Measurements from ENCODE around the gene PRUNE2.

PRUNE2 gene

GRCh38 chr9:76620996-76621395 lies 284.9 kb downstream of the PRUNE2 start:
- no peak for DNase-seq

- DNase-seq = no peak
Measured at GRCh38 chr9:76620581-76620980, 285.3 kb downstream of the PRUNE2 start.

GRCh38 chr9:76619640-76620039 lies 286.3 kb downstream of the PRUNE2 start:
- peak; percentile 31 to 61 for DNase-seq

- peak; percentile 35 to 41 for DNase-seq
Measured at GRCh38 chr9:76619197-76619596, 286.7 kb downstream of the PRUNE2 start.

- DNase-seq = peak; percentile 32 to 53
Measured at GRCh38 chr9:76618762-76619161, 287.2 kb downstream of the PRUNE2 start.

- peak in 1 of 2 donors; percentile 14 for DNase-seq
Measured at GRCh38 chr9:76617497-76618175, 288.3 kb downstream of the PRUNE2 start.

DNA sequence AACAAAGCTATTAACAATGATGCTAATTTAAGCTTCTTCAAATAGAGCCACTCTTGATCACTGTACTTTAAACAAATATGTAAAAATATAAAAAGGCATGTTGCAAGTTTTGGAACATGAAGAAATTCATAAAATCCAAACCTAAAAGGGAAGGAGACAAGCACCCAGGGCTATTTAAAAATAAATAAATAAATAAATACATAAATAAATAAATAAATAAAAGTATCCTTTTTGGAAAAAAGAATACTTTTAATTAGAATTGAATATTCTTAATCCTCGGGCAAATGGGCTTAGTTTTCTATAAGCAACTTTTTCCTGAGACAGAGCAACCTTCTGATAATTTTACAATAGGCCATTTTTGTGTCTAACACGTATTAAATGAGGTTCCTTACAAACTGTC lies 289.1 kb downstream of the PRUNE2 start:
- no peak for DNase-seq

DNA sequence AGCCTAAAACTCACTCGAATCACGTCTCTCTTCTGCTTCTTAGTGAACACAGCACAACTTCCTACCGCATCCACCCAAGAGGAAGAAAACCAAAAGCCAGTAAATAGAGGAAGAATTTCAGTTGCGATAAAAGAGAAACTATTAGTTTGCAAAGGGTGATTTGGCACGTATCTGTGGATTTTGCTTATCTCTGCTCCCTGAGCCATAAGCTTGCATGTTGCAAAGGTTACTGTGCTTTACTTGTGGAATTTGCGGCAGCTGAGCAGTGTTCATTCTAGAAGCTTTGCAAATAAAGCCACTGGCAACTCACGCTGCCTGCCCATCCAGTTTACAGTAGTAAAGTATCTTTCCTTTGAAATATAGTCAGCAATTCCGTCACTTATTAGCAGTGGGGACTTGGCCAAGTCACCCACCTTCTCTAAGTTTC lies 290.7 kb downstream of the PRUNE2 start:
- peak; percentile 54 to 67 for DNase-seq

DNA sequence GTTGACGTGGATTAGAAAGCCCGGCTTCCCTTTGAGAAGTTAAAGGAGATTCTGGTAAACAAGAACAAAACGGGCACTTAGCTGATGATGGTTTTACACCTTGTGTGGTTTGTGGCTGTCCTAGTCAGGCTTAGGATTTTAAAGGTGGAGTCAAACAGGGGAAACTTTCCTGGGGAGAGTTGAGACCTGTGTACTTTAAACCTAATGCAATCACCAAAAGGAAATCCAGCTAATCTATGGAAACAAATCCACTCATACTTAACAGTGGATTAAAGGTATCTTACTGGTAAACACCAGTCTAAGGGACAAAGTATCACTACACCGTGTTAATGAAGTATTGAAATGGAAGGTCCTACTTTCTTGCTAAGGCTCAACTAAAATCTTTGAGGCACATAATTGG lies 291.9 kb downstream of the PRUNE2 start:
- no peak for DNase-seq

DNA sequence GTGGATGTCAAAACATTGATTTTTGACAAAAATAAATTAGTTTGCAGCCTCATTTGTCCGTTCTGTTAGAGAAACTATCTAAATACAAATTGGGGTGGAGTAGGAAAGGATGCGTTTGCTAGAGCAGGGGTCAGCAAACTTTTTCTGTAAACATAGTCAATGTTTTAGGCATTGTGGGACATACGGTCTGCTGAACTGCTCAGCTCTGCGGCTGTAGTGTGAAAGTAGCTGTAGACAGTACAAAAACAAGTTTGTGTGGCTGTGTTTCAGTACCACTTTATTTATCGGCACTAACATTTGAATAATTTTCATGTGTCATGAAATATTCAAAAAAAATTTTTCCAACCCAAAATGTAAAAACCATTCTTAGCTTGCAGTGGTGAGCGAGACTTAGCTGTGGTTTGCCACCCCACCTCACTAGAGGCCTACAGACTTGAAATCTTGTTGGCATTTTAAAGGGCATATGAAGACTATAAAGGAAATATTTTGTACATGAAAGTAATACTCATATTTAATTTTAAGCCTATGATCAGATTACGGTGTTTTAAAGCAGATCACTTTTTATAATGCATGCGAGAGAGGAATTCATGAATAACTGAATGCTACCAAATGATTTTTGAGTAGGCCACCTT lies 292.6 kb downstream of the PRUNE2 start:
- no peak for DNase-seq

GRCh38 chr9:76610011-76610352 lies 295.9 kb downstream of the PRUNE2 start:
- peak; percentile 65 to 66 for DNase-seq

GRCh38 chr9:76609285-76610010 lies 296.5 kb downstream of the PRUNE2 start:
- peak; percentile 10 to 19 for DNase-seq

GRCh38 chr9:76608575-76609273 lies 297.2 kb downstream of the PRUNE2 start:
- DNase-seq = peak; percentile 41 to 59

GRCh38 chr9:76607730-76608436 lies 298.0 kb downstream of the PRUNE2 start:
- DNase-seq = peak; percentile 38 to 68

- no peak for DNase-seq
Measured at GRCh38 chr9:76605321-76605900, 300.5 kb downstream of the PRUNE2 start.

GRCh38 chr9:76603931-76604570 lies 301.9 kb downstream of the PRUNE2 start:
- DNase-seq = no peak

DNA sequence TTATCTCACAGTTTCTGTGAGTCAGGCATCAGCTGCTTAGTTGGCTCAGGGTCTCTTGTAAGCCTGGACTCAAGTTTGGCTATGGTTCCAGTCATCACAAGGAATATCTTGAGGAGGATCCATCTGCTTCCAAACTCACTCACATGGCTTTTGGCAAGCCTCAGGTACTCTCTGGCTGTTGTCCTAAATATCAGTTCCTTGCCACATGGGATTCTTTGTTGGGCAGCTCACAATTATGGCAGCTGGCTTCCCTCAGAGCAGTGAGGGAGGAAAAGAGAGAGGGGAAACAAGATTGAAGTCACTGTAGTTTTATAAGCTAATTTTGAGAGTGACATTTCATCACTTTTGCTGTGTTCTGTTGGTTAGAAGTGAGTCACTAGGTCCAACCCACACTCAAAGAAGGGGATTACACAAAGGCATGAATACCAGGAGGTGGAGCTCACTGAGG lies 302.4 kb downstream of the PRUNE2 start:
- DNase-seq = peak; percentile 68 to 77

- DNase-seq = no peak
Measured at GRCh38 chr9:76602199-76602598, 303.7 kb downstream of the PRUNE2 start.

DNA sequence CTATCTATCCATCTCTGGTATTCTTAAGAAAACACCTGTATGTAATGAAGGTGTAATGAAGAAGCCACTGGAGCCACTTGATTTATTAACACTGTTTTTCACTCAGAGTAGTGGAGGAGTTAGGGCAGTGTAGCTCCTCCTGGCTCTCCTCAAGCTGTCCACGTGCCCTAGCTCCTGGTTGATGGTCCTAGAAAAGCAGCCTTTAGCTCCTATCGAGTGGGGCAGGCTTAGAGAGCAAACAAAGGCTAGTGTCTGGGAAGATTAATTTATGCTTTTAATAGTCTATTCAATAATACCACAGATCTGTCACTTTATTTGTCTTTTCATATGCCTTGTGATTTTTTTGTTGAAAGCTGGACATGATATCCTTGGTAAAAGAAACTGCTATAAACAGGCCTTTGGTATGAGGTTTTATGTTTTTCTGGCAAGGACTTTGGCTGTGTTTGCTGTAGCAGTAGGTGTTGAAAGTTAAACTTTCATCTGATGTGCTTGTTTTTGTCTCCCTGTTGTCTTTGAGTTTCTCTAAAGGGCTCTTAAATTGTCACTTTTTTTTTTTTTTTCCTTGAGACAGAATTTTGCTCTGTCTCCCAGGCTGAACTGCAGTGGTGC lies 305.8 kb downstream of the PRUNE2 start:
- no peak for DNase-seq

DNA sequence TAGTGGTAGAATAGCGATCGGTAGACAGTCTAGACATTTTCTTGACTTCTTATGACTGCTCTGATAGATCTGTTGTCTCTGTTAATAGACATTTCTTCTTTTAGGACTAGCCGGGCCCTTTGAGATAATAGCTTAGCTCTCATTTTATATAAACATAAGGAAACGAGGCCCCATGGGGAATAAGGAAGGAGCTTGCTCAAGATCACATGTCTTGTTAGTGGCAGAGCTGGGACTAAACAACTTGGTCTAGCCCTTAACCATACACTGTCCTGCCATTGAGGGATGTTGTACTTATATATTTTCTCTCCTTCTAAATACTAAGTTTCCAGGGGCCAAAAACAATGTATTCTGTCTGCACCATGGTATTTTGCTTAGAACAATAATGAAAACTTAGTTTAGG lies 306.9 kb downstream of the PRUNE2 start:
- DNase-seq = peak; percentile 50 to 55

DNA sequence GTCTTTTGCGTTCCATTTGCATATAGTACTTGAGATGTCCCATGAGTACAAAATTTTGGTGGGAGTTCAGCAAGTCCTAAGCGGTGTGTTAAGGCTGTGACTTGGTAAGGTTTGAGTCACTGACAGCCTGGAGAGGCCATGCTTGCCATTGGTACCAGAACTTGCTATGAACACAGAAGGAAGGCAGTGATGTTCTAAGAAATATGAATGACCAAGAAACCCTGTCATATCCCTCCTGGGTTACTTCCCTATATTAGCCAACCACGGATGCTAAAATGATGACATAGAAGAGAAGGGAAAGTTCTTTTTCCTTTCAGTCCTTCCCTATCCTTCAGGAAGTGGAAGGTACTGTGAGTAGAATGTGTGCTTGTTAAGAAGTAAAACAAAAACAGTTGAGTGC lies 310.3 kb downstream of the PRUNE2 start:
- DNase-seq = peak; percentile 82 to 94
